Erythroblast (primary cell): Measurements from ENCODE around the gene CDC42BPB.

Experiments used
- GATA1 ChIP-seq: IDR thresholded peaks from 2 replicates; pipeline ENCODE4 v1.6.1; 2011; ENCODE audit warnings: low read depth, mild to moderate bottlenecking, control low read depth, low read length, moderate library complexity
- POLR2A ChIP-seq: IDR thresholded peaks from 2 replicates; pipeline ENCODE4 v1.6.1; 2011; ENCODE audit warnings: mild to moderate bottlenecking, low read length

DNA sequence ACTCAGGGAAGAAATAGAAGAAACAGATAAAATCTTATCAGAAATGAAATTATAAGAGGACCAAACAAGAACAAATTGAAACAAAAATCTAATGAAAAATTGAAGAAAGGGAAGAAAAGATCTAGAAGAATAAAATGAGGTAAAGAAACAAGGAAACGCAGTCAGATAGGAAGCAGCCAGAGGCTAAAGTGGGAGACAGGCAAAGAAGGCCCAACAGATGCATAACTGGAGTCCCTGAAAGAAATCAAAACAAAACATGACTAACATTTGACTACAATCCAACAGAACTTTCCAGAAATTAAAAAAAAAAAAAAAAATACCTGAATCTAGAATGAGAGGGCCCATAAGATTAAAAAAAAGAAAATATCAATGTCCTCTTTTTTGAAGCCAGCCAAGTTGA is 69.3 kb downstream of the CDC42BPB start:
- TF ChIP-seq POLR2A (no peak), GATA1 (no peak)
